ENCODE results near the gene HSD17B4.

- no peak for TF ChIP-seq CTCF (IDR thresholded peaks at IDR 0.05)
- no peak for TF ChIP-seq EP300 (IDR thresholded peaks at IDR 0.05)
- no peak for TF ChIP-seq POLR2A (IDR thresholded peaks at IDR 0.05)
Measured at GRCh38 chr5:119578937-119579336, 126.6 kb downstream of the HSD17B4 start.

Measured in ovary (tissue), 3 donors.